ES-I3 (cell line): ENCODE data around the gene RHOT1.
A peak's percentile ranks its signal among the peaks of the same experiment; 100 is the strongest.
"Not testable (repeated sequence)": the region's sequence is repeated elsewhere in the genome, so short reads cannot be mapped to it uniquely, and the experiment has no call there.

Experiments
- H3K36me3 ChIP-seq: 2 replicates; pipeline ENCODE4 v1.6.1; 2013; ENCODE audit warnings: mild to moderate bottlenecking, low read length, control low read depth, moderate library complexity; ENCODE audit not compliant: insufficient read depth
- H3K4me1 ChIP-seq: 2 replicates; pipeline ENCODE4 v1.6.1; 2013; ENCODE audit warnings: mild to moderate bottlenecking, control low read depth, low read length; ENCODE audit not compliant: insufficient read depth
- H3K9ac ChIP-seq: 2 replicates; pipeline ENCODE4 v1.6.1; 2013; ENCODE audit warnings: low read depth, mild to moderate bottlenecking, low read length, moderate library complexity
- H3K9me3 ChIP-seq: 2 replicates; pipeline ENCODE4 v1.6.1; 2013; ENCODE audit warnings: mild to moderate bottlenecking, low read length, moderate library complexity; ENCODE audit not compliant: control insufficient read depth, insufficient read depth

Gene RHOT1

DNA sequence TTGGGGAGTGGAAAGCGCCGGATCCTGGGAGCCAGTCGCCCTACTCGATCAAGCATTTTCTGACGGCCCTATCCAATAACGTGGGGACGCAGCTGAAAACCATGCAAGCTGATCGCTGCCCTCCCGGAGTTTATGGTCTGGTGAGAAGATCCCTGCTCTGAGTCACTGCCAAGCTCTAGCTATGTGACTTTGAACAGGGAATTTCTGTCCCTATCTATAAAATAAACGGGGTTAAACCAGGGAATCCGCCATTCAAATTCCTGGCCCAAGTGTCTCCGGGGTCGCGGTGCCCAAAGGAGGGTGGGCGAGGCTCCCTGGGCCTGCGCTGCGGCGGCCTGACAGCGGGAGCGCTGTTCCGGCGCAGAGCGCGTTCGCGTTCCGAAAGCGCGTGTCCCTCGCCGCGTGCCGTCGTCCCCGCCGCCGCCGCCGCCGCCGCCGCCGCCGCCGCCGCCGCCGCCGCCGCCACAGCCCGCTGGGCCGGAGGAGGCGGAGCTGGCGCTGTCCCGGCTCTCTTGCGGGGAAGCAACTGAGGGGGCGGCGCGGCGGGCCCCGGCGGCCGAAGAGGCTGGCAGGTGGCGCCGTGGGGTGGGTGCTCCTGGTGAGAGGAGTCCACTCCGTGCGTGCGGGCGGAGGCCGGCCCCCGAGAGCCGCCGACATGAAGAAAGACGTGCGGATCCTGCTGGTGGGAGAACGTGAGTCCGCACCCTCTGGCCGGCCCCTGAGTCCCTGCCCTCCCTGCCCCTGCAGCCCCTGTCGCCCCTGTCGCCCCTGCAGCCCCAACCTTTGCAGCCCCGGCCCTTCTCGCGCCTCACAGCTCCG lies at the start of gene RHOT1:
Gene RHOT1 (plus strand): TSS at position 465 of the 819 bp plus-strand sequence. CDS start 191 bp downstream, at position 656.
- Histone ChIP-seq H3K9ac (peak within 1 kb of the TSS; percentile 82), H3K4me1 (no peaks in the 10 kb centered on the region), H3K9me3 (no peaks in the 10 kb centered on the region), H3K36me3 (no peaks in the 10 kb centered on the region)

DNA sequence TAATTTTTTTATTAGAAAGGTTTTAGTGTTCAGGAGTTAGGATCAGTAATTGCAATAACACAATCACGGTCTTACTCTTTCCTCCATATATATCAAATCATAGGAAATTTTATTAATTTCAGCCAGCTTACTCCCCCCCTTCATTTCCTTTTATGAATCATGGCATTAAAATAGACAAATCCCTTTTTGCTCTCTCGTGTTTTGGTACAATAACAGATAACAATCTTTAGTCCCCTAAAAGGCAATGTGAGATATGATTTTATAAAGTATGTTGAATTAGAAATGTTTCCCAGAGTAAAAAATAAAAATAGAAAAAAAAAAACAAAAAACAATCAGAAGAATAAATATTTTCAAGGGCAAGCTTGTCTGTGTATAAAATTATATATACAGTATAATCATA lies 42.6 kb upstream of the RHOT1 start:
- no peaks in the 10 kb centered on the region for H3K36me3 ChIP-seq
- peaks cover 8% of the 10 kb centered on the region for H3K4me1 ChIP-seq
- no peaks in the 10 kb centered on the region for H3K9me3 ChIP-seq
- no peak overlapping the region for H3K9ac ChIP-seq

DNA sequence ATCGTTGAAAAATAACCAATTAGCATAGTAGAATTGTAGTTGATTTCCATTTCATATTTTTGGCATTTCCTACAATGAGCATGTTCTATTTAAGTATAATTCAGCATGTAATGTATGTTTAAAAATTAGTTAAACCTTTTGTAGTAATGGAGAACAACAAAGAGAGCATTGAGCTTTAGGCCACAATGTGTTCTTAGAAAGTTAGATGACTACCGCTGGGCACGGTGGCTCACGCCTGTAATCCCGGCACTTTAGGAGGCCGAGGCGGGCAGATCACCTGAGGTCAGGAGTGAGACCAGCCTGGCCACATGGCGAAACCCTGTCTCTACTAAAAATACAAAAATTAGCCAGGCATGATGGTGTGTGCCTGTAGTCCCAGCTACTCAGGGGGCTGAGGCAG lies 42.0 kb upstream of the RHOT1 start:
- not testable (repeated sequence) for H3K36me3 ChIP-seq, H3K9ac ChIP-seq

DNA sequence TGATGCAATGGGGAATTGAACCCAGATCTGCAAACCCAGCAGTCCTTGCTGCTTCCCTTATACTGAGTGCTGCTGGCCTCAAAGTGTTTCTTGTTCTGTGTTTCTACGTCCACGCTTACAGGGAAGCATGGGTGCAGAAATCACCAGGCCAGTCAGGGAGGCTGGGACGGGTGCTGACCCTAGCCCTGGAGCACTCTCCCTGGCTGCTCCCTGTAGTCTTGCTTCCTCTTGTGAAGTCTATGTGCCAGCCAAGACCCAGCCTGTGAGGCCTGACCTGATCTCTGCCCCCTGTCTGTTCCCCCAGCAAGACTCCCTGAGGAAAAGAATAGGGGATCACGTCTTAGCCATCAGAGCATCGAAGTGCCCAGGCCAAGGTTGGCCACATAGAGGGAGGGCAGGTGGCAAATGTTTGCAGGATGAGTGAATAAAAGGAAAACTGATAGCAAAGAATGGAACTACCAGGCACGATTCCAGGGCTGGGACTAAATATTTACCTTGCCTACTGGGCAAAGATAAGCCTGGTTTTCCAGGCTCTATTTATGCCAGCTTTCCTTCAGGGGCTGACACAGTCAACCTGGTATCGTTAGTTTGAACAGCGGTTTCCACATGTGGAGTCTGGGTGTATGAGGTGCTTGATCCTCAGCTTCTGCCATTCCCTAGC lies 41.2 kb upstream of the RHOT1 start:
- H3K9ac ChIP-seq = no peak overlapping the region
- H3K4me1 ChIP-seq = peaks cover 8% of the 10 kb centered on the region
- H3K9me3 ChIP-seq = no peaks in the 10 kb centered on the region
- H3K36me3 ChIP-seq = no peaks in the 10 kb centered on the region

More for the DNA sequence above, 42.0 kb upstream of the RHOT1 start:
- H3K9me3 ChIP-seq, H3K4me1 ChIP-seq: not testable (repeated sequence)

DNA sequence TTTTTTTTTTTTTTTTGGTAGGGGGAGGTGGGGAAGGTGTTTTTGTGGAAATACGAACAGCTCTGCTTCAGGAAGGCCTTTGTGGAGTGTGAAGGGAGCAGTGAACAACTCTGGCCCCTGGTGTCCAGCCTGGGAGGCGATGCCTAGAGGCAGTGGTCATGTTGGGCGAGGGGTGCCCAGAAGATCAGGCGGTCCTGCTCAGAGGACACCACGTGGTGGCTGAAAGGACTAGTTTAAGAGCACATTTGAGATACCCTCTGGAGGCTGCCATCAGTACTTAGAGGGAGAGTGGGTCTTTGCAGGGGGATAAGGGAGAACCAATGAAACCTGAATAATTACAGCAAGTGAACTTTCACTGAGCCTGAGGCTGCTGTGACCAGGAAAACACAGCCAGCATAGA lies 40.1 kb upstream of the RHOT1 start:
- Histone ChIP-seq H3K4me1 (peaks cover 8% of the 10 kb centered on the region), H3K9ac (no peak overlapping the region), H3K36me3 (no peaks in the 10 kb centered on the region), H3K9me3 (no peaks in the 10 kb centered on the region)

DNA sequence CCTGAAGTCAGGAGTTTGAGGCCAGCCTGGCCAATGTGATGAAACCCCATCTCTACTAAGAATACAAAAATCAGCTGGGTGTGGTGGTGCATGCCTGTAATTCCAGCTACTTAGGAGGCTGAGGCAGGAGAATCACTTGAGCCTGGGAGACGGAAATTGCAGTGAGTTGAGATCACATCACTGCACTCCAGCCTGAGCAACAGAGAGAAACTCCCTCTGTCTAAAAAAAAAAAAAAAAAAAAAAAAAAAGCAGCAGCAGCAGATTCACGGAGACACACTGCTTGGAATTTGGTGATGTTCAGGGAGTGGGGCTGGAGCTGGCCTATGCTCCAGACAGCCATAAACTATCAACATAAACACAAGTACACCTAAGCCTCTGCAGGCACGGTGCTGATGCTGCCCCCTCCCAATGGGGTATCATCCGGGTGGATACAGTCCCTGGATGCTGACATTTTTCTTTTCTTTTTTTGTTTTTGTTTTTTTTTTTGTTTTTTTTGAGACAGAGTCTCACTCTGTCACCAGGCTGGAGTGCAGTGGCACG lies 39.6 kb upstream of the RHOT1 start:
- no peaks in the 10 kb centered on the region for H3K36me3 ChIP-seq

DNA sequence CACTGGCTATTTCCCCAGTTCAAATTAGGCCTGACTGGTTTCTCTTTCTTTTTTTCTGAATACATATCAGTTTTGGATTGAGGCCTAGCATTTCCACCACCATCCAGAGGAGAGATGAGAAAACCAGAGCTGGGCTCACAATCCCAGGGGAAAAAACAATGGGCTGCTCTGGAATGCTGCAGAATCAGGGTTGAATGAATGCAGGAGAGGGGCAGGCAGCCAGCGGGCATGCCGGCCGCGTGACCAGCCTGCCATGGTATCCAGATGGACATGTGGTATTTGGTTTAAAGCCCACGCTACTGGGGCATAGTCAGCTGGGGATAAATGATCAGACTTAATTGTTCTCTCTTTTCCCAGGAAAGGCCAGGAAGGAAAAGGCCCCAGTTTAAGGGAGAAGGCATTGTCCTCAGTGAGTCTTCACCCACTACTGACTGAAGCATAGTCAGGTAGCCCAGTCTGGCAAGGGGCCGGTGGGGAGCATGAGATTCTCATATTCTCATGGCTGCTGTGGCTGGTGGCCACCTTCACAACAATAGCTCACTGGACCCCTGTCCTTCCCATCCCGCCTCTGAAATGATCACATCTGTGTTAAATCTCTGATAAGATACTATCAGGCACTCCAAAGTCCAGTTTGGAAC lies 38.7 kb upstream of the RHOT1 start:
- H3K9me3 ChIP-seq = no peaks in the 10 kb centered on the region
- no peaks in the 10 kb centered on the region for H3K36me3 ChIP-seq
- no peak overlapping the region for H3K9ac ChIP-seq
- peaks cover 8% of the 10 kb centered on the region for H3K4me1 ChIP-seq

More for the DNA sequence above, 39.6 kb upstream of the RHOT1 start:
- peaks cover 8% of the 10 kb centered on the region for H3K4me1 ChIP-seq
- H3K9me3 ChIP-seq = no peaks in the 10 kb centered on the region
- no peak overlapping the region for H3K9ac ChIP-seq

DNA sequence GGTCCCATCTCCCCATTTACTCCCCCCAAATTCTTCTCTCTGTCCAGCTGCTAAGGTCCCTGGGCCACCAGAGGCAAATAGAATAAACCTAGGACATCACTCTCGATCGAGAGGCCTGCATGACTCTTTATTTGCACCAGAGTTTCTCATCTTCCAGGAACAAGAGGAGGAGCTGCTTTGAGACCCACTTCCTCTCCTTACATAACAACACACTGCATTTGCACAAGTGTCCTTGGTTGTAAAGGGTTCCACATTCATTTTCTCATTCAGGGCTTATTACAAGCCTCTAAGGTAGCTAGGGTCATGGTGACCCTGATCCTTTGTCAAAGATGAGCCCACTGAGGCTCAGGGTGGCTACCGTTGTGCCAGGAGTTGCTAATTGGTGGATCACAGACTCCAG lies 38.1 kb upstream of the RHOT1 start:
- H3K9me3 ChIP-seq = no peaks in the 10 kb centered on the region
- peaks cover 8% of the 10 kb centered on the region for H3K4me1 ChIP-seq
- H3K36me3 ChIP-seq = no peaks in the 10 kb centered on the region
- H3K9ac ChIP-seq = no peak overlapping the region

DNA sequence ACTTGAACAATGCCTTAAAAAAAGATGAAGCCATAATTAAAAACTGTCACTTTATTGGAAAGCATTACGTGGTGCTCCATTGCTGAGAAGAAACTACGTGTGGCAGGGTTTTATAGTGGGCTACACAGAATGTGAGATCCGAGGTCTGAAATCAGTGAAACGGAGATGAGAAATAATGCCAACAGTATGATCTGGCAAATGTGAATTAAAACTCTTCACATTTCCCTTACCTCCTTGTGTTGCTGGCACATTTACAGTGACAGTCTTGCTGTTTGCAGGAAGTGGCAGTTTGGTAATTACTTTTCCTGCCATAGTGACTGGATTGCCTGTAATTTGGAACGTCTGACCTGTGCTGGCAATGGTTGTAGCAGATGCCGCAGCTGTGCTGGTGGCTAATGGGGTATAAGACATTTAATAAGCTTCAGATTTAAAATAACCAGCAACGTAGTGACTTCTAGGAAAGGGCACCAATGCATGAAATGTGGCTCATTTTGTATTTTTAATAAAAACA lies 35.8 kb upstream of the RHOT1 start:
- not testable (repeated sequence) for H3K9me3 ChIP-seq, H3K9ac ChIP-seq, H3K4me1 ChIP-seq, H3K36me3 ChIP-seq

DNA sequence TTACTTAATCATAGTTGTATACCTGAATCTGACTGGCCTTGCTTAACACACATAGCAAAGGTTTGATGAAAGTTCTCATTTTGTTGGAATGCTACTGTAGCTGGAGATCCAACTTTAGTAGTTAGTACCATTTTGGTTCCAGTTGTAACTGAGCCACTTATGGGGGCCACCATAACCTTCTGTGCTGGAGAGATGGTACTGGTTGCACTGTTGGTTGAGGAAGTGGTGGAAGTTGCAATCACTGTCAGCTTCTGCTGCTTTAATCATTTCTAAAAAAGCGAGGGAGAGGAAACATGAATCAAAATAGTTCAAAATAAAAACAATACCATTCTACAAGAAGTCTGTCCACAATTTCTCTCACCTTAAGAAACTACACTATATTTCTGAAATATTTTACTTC lies 35.1 kb upstream of the RHOT1 start:
- not testable (repeated sequence) for H3K9me3 ChIP-seq, H3K9ac ChIP-seq, H3K36me3 ChIP-seq
- H3K4me1 ChIP-seq = peaks cover 12% of the 10 kb centered on the region

DNA sequence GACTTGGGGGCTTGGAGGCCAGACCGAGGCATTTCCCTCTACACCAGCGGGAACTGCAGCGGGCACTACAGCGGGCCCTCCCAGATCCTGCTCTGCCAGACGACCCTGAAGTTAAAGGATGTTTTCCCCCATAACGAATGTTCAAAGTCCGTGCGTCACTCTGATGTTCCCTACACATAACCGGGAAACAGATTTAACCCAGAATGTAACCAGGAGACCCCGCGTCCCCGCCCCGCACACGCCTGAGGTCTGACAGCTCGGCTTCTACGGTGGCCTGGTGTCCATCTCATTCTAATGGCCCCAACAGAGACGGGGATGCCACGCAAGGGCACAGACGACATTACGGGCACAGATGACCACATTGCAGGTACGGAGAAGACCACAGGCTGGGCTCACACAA lies 31.7 kb upstream of the RHOT1 start:
- peaks cover 8% of the 10 kb centered on the region for H3K4me1 ChIP-seq
- no peaks in the 10 kb centered on the region for H3K36me3 ChIP-seq
- no peak overlapping the region for H3K9ac ChIP-seq
- H3K9me3 ChIP-seq = no peaks in the 10 kb centered on the region

DNA sequence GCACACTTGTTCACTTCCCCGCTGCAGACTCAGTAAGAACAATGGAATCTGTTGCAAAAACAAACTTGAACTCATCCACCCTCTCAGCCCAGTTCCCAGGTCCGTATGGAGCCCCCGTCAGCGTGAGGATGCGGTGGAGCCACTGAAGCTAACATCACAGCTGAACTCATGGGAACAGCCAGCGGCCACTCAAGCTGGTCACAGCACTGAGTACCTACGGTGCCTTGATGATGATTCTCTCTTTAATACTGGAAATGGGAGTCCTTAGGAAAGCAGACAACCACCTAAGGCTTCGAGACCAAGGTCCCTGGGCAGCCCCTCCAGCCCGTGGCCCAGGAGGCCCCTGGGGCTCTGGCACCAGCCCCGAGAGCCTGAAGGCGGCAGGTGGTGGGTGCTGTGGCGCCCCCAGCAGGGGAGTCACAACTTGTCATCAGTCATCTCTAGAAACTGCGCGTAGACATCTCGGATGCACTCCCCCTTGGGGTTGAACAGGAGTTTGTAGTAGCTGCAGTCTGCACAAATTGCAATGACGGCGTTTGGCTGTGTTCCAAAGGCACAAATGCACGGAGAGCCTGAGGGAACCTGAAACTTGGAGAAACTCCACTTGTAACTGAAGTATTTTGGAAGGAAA lies 31.0 kb upstream of the RHOT1 start:
- Histone ChIP-seq H3K9me3 (no peaks in the 10 kb centered on the region), H3K9ac (no peak overlapping the region), H3K4me1 (peaks cover 8% of the 10 kb centered on the region), H3K36me3 (no peaks in the 10 kb centered on the region)

DNA sequence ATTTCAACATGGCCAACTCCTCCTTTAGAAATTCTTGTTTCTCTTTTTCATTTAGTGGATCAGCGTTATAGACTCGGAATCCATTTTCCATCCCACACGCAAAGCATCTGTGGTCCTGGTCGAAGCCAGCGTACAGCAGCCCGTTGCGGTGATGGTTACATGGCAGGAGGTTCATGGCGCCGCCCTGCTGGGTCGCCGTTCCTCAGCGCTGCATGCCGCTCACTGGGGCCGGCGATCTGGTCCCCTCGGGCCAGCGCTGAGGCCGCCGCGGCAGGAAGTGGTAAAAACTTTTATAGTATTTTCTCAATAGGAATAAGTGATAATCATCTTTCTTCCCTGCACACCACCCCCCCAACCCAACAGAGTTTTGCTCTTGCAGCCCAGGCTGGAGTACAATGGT lies 29.9 kb upstream of the RHOT1 start:
- Histone ChIP-seq H3K36me3 (no peaks in the 10 kb centered on the region), H3K9me3 (no peaks in the 10 kb centered on the region), H3K4me1 (peaks cover 8% of the 10 kb centered on the region), H3K9ac (no peak overlapping the region)

DNA sequence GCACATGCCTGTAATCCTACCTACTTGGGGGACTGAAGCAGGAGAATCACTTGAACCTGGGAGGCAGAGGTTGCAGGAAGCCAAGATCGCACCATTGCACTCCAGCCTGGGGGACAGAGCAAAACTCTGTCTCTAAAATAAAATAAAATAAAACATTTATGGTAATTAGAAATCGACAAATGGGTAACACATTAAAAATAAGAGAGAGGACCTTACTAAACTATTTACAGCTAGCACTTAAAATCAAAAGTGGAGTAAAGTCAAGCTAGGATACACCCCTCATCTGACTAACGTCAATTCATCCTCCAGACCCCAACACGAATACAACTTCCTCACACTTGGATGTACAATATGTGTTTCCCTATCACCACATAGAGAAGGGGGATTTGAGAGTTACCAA lies 27.8 kb upstream of the RHOT1 start:
- no peak overlapping the region for H3K9ac ChIP-seq
- H3K4me1 ChIP-seq = peaks cover 8% of the 10 kb centered on the region
- H3K9me3 ChIP-seq = no peaks in the 10 kb centered on the region
- no peaks in the 10 kb centered on the region for H3K36me3 ChIP-seq
